K562 (cell line): ENCODE measurements around the gene NT5C1A. TPM values are rescaled to one million over a fixed set of nuclear protein-coding genes. Genes with fewer than 3 reads are reported as not detected.

ENCODE experiments used
- ATAC-seq: fragments of 200-7000 bp; cut with Tn5 transposase; 3 replicates; pipeline ENCODE4 v1.9.1; 2020; ENCODE audit warnings: moderate library complexity
- BruUV-seq: library from RNA; stranded (reverse); fragments of 400-500 nt; replicated peaks from 2 replicates; lab custom pipeline; 2021; lab: Mats Ljungman, UMichigan
- CTCF ChIA-PET: fragments of 300-600 bp; formaldehyde crosslinking; extraction: SDS; loops from one replicate; lab custom pipeline; 2021; ENCODE audit warnings: low intra/inter-chr PET ratio; lab: Yijun Ruan, JAX
- POLR2A ChIA-PET: fragments of 300-600, 350-650 bp; sonication (Branson Sonifier 250); formaldehyde crosslinking; extraction: SDS; loops from one replicate; lab custom pipeline; 2021; ENCODE audit warnings: antibody characterized with exemption, inconsistent platforms; lab: Yijun Ruan, JAX
- DNase-seq, 4 experiments: peaks; one replicate each; pipeline versions ENCODE4 v3.0.0 to v3.0.0-alpha.2; 2011 to 2018; ENCODE audit warnings: low spot score in 3 of 4, mixed read lengths in 3 of 4; ENCODE audit errors: extremely low read depth in 1 of 4
- FAIRE-seq: peaks from 2 replicates; lab custom pipeline; 2011; peaks lifted over from hg19 to GRCh38; lab: Jason Lieb, UNC
- H2AFZ ChIP-seq: 2 replicates; pipeline ENCODE4 v1.6.0; 2011; ENCODE audit warnings: low read depth, low read length, control low read depth, inconsistent platforms
- H3K27ac ChIP-seq: fragments of 200-600 bp; 3 replicates; pipeline ENCODE4 v1.8.0; 2011; ENCODE audit warnings: low read depth, mild to moderate bottlenecking, control low read depth, inconsistent platforms, low read length, moderate library complexity, mixed read lengths; ENCODE audit errors: extremely low read depth
- H3K27me3 ChIP-seq, 2 experiments: fragments of 300-600 bp in 1 of 2; 2 replicates in 1 of 2; 3 replicates in 1 of 2; pipeline versions ENCODE4 v1.6.0 to v1.8.0; 2011; ENCODE audit warnings: inconsistent platforms in 2 of 2, low read length in 2 of 2, mild to moderate bottlenecking in 1 of 2, mixed read lengths in 1 of 2, moderate library complexity in 1 of 2; ENCODE audit not compliant: control insufficient read depth in 2 of 2, insufficient read depth in 2 of 2
- H3K36me3 ChIP-seq: fragments of 300-600 bp; 3 replicates; pipeline ENCODE4 v1.8.0; 2011; ENCODE audit warnings: mild to moderate bottlenecking, low read length, inconsistent platforms; ENCODE audit not compliant: control insufficient read depth, insufficient read depth
- H3K4me1 ChIP-seq, 2 experiments: fragments of 200-600 bp in 1 of 2; replicated peaks in 1 of 2; 2 replicates in 1 of 2; 3 replicates in 1 of 2; pipeline versions ENCODE4 v1.5.1 to v1.8.0; 2011; ENCODE audit warnings: inconsistent platforms in 2 of 2, low read length in 2 of 2, mild to moderate bottlenecking in 1 of 2, mixed read lengths in 1 of 2, moderate library complexity in 1 of 2; ENCODE audit not compliant: control insufficient read depth in 2 of 2, insufficient read depth in 2 of 2
- H3K4me2 ChIP-seq: 2 replicates; pipeline ENCODE4 v1.6.1; 2011; ENCODE audit warnings: low read length, control low read depth, inconsistent platforms, mixed read lengths; ENCODE audit not compliant: insufficient read depth
- H3K4me3 ChIP-seq: fragments of 200-600 bp; sonication (generic), shearing (Covaris generic); 2 replicates; pipeline ENCODE4 v1.5.1; 2016; ENCODE audit warnings: control low read depth, inconsistent platforms
- H3K79me2 ChIP-seq: fragments of 200-600 bp; 3 replicates; pipeline ENCODE4 v1.8.0; 2011; ENCODE audit warnings: low read length, inconsistent platforms; ENCODE audit not compliant: control insufficient read depth, insufficient read depth
- H3K9ac ChIP-seq, 2 experiments: 2 replicates each; pipeline versions ENCODE4 v1.6.0 to v1.6.1; 2011; ENCODE audit warnings: low read depth in 2 of 2, low read length in 2 of 2, control low read depth in 1 of 2, inconsistent platforms in 1 of 2, mild to moderate bottlenecking in 1 of 2, mixed read lengths in 1 of 2; ENCODE audit not compliant: insufficient read depth in 1 of 2
- H3K9me1 ChIP-seq: one replicate; pipeline ENCODE4 v1.6.0; 2011; ENCODE audit warnings: inconsistent platforms, mild to moderate bottlenecking, low read length, moderate library complexity; ENCODE audit not compliant: control insufficient read depth, insufficient read depth
- H3K9me3 ChIP-seq: replicated peaks from 2 replicates; pipeline ENCODE4 v1.5.1; 2011; ENCODE audit warnings: low read depth, low read length, inconsistent platforms; ENCODE audit not compliant: control insufficient read depth, insufficient read depth
- H4K20me1 ChIP-seq: replicated peaks from 2 replicates; pipeline ENCODE4 v1.6.1; 2011; ENCODE audit warnings: low read length, inconsistent platforms, mixed read lengths; ENCODE audit not compliant: control insufficient read depth, insufficient read depth
- BCOR ChIP-seq: fragments of 450-650 bp; IDR thresholded peaks from 2 replicates; pipeline ENCODE4 v1.6.1; 2016
- BRD9 ChIP-seq: fragments of 450-650 bp; IDR thresholded peaks from 2 replicates; pipeline ENCODE4 v1.6.1; 2018; ENCODE audit warnings: low read depth; ENCODE audit not compliant: partially characterized antibody
- FOXP1 ChIP-seq: sonication (generic); formaldehyde crosslinking; IDR thresholded peaks from 2 replicates; pipeline ENCODE4 v1.8.0; 2022; ENCODE audit warnings: mild to moderate bottlenecking, missing genetic modification reagents
- HOXB6 ChIP-seq: fragments of 250-450 bp; sonication (Bioruptor Pico); IDR thresholded peaks from 2 replicates; pipeline ENCODE4 v1.5.1; 2022; ENCODE audit warnings: mild to moderate bottlenecking, borderline replicate concordance
- KDM1A ChIP-seq, 2 experiments: fragments of 450-650 bp; IDR thresholded peaks; 2 replicates each; pipeline ENCODE4 v1.6.1; 2016; ENCODE audit warnings: mild to moderate bottlenecking in 2 of 2
- NFXL1 ChIP-seq: fragments of 450-650 bp; formaldehyde crosslinking; IDR thresholded peaks from 2 replicates; pipeline ENCODE4 v1.4.0; 2021; ENCODE audit warnings: mild to moderate bottlenecking
- PCBP1 ChIP-seq: fragments of 200-400 bp; formaldehyde crosslinking; IDR thresholded peaks from 2 replicates; pipeline ENCODE4 v1.6.1; 2018; ENCODE audit warnings: mild to moderate bottlenecking, low read depth, low read length; ENCODE audit not compliant: poor library complexity, severe bottlenecking
- RBM25 ChIP-seq: fragments of 200-400 bp; formaldehyde crosslinking; IDR thresholded peaks from 2 replicates; pipeline ENCODE4 v1.6.1; 2018; ENCODE audit warnings: low read length, low read depth, moderate library complexity; ENCODE audit not compliant: severe bottlenecking
- ZKSCAN3 ChIP-seq: fragments of 250-450 bp; sonication (Bioruptor Pico); IDR thresholded peaks from 2 replicates; pipeline ENCODE4 v1.4.0; 2020
- WGBS: fragments of 100-300 bp; shearing (Covaris generic); methylation state at CpG from one replicate; pipeline ENCODE4 v1.1.6; 2016; ENCODE audit warnings: low coverage, mixed read lengths; ENCODE audit not compliant: insufficient coverage; ENCODE audit errors: missing lambda C conversion rate; 5-methylcytosine and 5-hydroxymethylcytosine counted together
- in situ Hi-C: fragments of 300-500 bp; cut with MboI; formaldehyde crosslinking; loops from 4 replicates; pipeline ENCODE4 v1.15.0; 2018; ENCODE audit warnings: inconsistent platforms, mixed read lengths
- intact Hi-C: fragments of 100-400 bp; cut with micrococcal nuclease; formaldehyde crosslinking; loops from 2 replicates; pipeline ENCODE4 v1.14.2; 2022
- polyA plus RNA-seq, 8 experiments: library from polyadenylated mRNA; depleted of rRNA in 4 of 8; stranded (reverse) in 5 of 8; unstranded in 3 of 8; fragments of >200 nt; fragmentation: Nextera tagmentation in 2 of 8; fragmentation: Illumina TruSeq in 1 of 8; extraction: Ambion mirVana in 2 of 8; extraction: Trizol in 1 of 8; gene quantifications; 2 replicates each; pipeline versions ENCODE4 v1.2.1 to v1.2.3, GENCODE V29; 2011 to 2014; ENCODE audit warnings: inconsistent platforms in 1 of 8, missing spikeins in 1 of 8
- total RNA-seq, 7 experiments: library from RNA; depleted of rRNA in 6 of 7; stranded (reverse); fragments of >200 nt in 6 of 7; fragmentation: Illumina TruSeq in 2 of 7; extraction: Trizol in 2 of 7; gene quantifications; 2 replicates each; pipeline versions ENCODE4 v1.2.1 to v1.2.3, GENCODE V29; 2011 to 2021; ENCODE audit warnings: low replicate concordance in 1 of 7

NT5C1A gene
- total and polyA plus RNA-seq, 9 of the 15 experiments (the other 6 are each of a cell fraction or from before 2014, with no cell fraction given): not detected

- H4K20me1 ChIP-seq: peaks cover 11% of the 10 kb centered on the region
- no peak for FAIRE-seq
- ATAC-seq: no peak
- no peaks in the 10 kb centered on the region for H3K9me3 ChIP-seq
- H3K9me1 ChIP-seq: peaks cover 5% of the 10 kb centered on the region
- H3K27me3 ChIP-seq: peaks cover 44 to 70% of the 10 kb centered on the region in 2 experiments
- no peak overlapping the region for H3K4me3 ChIP-seq
- BruUV-seq: no TSS peak
- no peak overlapping the region for H3K27ac ChIP-seq
- intact Hi-C loops: no loop called here
- no peaks in the 10 kb centered on the region for H3K79me2 ChIP-seq
- H3K36me3 ChIP-seq: no peaks in the 10 kb centered on the region
- no peak overlapping the region for H3K4me2 ChIP-seq
- DNase-seq: no peak
- in situ Hi-C loops: no loop called here
- H3K4me1 ChIP-seq: peaks cover 0 to 6% of the 10 kb centered on the region in 2 experiments; a peak in 2 of 5 replicates
- H2AFZ ChIP-seq: no peak overlapping the region
- ChIA-PET CTCF (no interaction called here), POLR2A (interaction anchor here (0.7 kb wide), 1 partner anchor 130 kb away, joined by 3 read pairs; no protein-coding TSS in a partner anchor)
- TF ChIP-seq BRD9 (no peak), BCOR (0 out of 2 replicates have a peak, but pooled peaks have one; percentile 34), ZKSCAN3 (CRISPR knock-in tag) (peak; percentile 23; the same call in 1 of the 2 replicates), PCBP1 (no peak), RBM25 (peak; percentile 92), HOXB6 (CRISPR knock-in tag) (no peak), KDM1A (IDR thresholded peaks at IDR 0.05) (peak in 1 of 2 experiments; percentile 34; a peak in 1 of 4 replicates), FOXP1 (no peak), NFXL1 (CRISPR knock-in tag) (no peak)
- WGBS: 5% methylated on average over 3 of the region's 3 CpGs
- H3K9ac ChIP-seq: no peak overlapping the region
Measured at GRCh38 chr1:39622427-39622826, 49.5 kb downstream of the NT5C1A start.
